DOHH2 (cell line): ENCODE measurements around the gene SDS.

Experiments used
- CTCF ChIP-seq: fragments of 200-600 bp; sonication (generic); IDR thresholded peaks from one replicate; pipeline ENCODE4 v1.5.1; 2014; ENCODE audit warnings: antibody characterized with exemption, mild to moderate bottlenecking, low read depth, low read length; ENCODE audit not compliant: poor library complexity, severe bottlenecking
- EZH2phosphoT487 ChIP-seq: fragments of 200-600 bp; sonication (generic); IDR thresholded peaks from 2 replicates; pipeline ENCODE4 v1.6.1; 2017; ENCODE audit warnings: borderline replicate concordance, mild to moderate bottlenecking, antibody characterized with exemption, low read length, moderate library complexity, mixed read lengths

GRCh38 chr12:113418213-113418879 lies 14.7 kb upstream of the SDS start:
- TF ChIP-seq CTCF = no peak
- TF ChIP-seq EZH2phosphoT487 = no peak
